Spleen (tissue), 7 donors: ENCODE measurements around the gene SLC10A6.

Experiments used
- POLR2A ChIP-seq, 3 donors: fragments of 450-650 bp; IDR thresholded peaks; one replicate each; pipeline ENCODE4 v1.5.1; 2017; ENCODE audit warnings: antibody characterized with exemption in 3 of 3, mild to moderate bottlenecking in 1 of 3
- TF ChIP-seq, protein P1 (sequence below), 11 experiments: fragments of 200-600 bp in 7 of 11; fragments of 450-650 bp in 4 of 11; sonication (generic) in 4 of 11; IDR thresholded peaks in 8 of 11; conservative IDR thresholded peaks in 3 of 11; 1 replicate in 7 of 11; 2 replicates in 4 of 11; pipeline versions ENCODE4 v1.4.0 to v1.8.0; 2016 to 2021; ENCODE audit warnings: antibody characterized with exemption in 11 of 11, inconsistent platforms in 4 of 11, mild to moderate bottlenecking in 1 of 11
- donor health status: DM: no; HTN: no; CAD: no; lungs with moderate emphysema.
- donor health status: DM: no; HTN: no; CAD: no.
- donor health status: DM: no; HTN: no; CAD: no.

DNA sequence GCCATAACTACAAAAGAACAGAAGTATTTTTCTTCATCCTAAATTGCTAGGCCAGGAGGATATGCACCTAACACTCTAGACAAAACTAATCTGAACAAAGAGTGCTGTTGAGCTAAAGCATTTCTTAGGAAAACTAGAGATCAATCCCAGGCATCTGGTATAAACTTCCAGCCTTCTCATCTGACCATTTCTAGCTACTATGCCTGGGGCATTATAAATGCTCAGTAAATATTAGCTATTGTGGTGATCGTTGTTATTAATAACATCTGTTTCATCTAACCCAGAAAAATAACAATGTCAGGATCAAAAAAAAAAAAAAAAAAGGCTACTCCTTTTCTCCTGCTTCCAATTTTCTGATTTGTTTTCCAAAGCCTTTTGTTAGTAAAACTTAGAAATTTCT, 7.7 kb upstream of the SLC10A6 start:
- no peak for TF ChIP-seq POLR2A (IDR thresholded peaks at IDR 0.05)
- TF ChIP-seq, protein P1, sequence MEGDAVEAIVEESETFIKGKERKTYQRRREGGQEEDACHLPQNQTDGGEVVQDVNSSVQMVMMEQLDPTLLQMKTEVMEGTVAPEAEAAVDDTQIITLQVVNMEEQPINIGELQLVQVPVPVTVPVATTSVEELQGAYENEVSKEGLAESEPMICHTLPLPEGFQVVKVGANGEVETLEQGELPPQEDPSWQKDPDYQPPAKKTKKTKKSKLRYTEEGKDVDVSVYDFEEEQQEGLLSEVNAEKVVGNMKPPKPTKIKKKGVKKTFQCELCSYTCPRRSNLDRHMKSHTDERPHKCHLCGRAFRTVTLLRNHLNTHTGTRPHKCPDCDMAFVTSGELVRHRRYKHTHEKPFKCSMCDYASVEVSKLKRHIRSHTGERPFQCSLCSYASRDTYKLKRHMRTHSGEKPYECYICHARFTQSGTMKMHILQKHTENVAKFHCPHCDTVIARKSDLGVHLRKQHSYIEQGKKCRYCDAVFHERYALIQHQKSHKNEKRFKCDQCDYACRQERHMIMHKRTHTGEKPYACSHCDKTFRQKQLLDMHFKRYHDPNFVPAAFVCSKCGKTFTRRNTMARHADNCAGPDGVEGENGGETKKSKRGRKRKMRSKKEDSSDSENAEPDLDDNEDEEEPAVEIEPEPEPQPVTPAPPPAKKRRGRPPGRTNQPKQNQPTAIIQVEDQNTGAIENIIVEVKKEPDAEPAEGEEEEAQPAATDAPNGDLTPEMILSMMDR (IDR thresholded peaks at IDR 0.05 in 8 of 11, conservative IDR thresholded peaks at IDR 0.05 in 3 of 11) = no peak
